ENCODE measurements around the gene MBTPS1.

MBTPS1 gene

DNA sequence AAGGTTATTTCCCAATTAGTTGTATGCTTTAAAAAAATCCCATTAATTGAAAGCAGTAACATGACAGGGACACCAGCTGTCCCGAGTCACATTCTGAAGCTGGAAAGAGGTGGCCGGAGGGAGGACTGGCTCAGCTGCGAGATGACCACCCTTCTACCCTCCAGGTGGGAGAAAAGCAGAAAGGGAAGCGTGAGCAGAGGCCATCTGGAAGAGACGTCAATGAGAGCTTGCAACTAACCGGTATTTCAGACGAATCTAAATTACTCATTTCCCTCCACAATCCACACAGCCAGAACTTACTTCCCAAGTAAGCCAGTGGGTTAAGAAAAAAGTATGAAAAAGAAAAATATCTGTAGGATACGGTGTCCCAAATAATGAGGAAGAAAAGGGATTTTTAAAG lies 45.6 kb downstream of the MBTPS1 start:
- no peak for DNase-seq

DNA sequence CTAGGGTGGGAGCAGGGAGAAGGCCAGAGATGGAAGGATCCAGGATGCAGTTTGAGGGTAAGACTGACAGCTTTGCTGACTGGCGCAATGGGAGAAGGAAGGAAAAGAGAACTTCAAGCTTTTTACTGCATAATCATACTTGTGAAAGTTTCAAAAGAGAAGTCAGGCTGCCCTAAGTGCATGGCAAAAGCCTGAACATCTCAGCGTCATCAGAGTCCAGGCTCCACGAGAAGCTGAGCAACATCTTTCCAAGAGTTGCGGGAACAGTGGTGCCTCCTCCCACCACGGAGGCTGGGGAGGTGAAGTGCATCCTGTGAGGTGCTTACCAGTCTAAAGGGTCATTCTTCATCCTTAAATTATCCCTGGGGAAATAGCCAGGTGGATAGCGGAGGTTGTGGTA lies 47.2 kb downstream of the MBTPS1 start:
- no peak for DNase-seq

DNA sequence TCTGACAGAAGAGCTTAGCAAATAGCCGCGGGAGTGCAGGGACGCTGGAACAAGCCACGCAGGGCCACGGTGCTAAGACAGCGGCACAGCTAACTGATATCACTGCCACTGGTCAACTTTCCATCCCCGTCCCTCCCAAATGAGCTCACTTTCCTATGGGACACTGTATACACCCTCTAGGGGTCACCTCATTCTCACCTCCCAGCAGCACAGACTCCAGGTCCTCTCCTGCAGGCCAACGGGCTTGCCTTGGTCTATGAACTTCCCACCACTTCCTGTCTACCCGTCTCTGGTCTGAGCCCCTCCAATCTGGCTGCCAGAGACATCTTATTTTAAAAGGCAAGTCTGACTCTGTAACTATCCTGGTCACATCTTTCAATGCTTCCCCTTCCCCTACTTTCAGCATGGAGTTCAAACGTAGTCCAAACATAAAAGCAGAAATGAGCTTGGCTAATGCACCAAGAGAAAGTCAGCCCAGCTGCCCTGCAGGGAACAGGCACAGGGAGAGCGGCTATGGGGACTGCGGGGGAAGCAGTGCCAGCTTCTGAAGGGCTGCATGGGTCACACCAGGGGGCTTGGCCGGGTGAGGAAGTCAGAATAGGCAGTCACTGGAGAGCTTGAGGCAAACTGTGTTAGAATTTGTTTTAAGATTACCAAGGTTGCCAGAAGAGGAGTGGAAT lies 47.8 kb downstream of the MBTPS1 start:
- DNase-seq: no peak

DNA sequence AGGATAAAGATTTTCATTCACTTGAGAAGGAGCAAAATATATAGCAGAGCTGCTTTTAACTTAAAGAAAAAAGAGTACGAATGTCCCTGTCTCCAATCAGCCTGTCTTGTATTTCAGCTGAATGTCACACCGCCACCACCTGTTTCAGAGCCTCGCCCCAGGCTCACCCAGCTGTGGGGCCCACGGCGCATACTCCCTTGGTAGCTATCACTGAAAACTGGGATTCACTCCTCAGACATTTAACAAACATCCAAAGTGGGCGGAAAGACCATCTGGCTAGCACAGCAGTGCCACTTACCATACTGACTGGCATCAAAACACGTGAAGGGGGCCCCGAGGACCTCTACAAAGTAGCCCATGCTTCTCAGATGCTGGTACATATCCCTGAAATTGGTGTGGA lies 48.7 kb downstream of the MBTPS1 start:
- DNase-seq: no peak

DNA sequence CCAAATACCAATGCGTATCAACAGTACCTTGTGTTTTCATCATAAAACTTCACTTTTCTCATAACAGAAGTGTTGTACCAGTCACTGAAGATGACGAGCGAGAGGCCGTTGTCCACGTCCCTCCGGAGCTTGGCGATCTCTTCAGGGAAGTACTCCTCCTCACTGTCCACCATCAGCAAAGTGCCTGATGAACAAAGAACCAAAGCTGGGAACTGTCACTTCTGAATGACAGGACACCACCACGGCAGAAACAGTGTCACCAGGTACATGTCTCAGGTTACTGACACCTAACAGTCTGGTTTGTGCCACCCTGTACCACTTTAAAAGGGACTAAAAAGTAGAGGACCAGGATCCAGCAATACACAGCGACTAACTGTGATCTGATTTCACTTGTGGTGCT lies 49.1 kb downstream of the MBTPS1 start:
- no peak for DNase-seq

DNA sequence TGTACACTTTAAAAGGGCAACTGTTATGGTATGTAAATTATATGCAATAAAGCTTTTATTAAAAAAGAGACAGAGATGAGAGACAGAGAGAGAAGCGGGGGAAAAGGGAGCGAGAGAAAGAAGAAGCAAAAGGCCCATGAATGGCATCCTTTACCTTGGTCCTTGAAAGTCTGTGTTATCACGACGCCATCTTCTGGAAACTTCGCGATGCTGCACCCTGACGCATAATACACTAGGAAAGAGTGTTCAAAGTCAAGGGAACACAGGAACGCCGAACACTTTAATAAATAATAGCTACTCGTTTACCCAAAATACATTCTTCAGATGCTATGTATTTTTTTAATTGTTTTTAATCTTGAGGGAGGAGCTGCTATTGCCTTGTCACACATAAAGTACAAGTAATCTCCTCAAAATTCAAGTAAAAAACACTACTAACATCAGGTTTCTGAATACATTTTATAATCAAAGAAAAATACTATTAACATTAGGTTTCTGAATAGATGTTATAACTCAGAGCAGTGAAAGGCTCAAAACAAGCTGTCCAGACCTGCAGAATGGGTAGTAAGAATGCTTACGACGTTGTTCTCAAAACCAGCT lies 51.1 kb downstream of the MBTPS1 start:
- no peak for DNase-seq

DNA sequence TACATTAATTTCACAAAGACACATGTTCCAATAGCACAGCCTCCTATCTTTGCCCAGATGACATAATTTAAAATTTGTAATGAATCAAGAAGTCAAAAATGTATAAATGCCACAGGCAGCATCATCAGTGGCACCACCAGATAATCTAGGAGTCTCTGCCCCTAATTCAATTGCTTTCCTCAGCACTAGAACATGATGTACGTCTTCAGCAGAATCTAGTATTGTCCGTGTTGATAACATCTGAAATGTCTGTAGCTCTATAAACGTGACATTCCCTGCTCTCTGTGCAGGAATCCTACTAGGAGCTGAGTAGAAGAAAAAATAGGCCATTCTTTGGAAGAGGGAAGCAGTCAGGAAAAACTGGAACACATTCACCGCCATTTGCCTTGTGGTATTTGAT lies 52.8 kb downstream of the MBTPS1 start:
- no peak for DNase-seq

DNA sequence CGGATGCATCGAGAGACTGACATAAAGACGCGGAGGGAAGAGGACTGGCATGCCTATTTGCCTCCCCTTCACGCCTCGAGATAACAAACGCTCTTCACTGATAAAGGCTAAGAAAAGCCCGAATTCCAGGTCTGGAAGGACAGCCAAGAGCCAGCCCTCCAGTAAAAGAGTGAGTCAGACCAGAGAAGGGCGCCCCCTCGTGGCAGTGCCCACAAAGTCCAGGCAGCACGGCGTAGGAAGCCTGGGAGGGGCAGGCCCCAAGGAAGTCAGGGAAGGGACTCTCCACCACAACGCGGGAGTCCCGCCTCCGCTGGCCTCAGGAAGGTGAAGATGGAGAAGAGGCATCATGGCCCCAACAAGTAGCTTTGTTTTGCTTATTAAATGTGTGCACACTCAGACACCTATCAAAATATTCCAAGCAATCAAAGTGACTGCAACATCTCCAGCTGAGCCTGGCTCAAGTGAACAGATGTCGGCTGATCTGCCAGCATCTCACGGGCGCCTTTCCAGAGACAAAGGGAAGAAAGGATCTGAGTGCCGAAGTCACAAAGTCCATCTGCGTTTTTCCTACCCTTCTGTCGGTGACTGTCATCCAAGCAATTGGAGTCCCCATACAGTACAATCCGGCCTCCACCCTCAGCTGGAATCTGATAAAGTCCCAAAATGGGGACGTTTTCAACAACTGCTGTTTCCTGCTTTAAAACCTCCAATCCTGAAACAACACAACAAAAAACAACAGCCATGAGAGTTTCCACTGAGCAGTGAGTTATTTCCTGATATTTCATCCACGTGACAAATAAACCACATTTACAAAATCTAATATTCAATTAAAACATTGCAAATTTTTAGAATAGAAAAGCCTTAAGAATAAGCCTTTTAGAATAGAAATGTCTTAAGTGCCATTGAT lies 53.8 kb downstream of the MBTPS1 start:
- no peak for DNase-seq

DNA sequence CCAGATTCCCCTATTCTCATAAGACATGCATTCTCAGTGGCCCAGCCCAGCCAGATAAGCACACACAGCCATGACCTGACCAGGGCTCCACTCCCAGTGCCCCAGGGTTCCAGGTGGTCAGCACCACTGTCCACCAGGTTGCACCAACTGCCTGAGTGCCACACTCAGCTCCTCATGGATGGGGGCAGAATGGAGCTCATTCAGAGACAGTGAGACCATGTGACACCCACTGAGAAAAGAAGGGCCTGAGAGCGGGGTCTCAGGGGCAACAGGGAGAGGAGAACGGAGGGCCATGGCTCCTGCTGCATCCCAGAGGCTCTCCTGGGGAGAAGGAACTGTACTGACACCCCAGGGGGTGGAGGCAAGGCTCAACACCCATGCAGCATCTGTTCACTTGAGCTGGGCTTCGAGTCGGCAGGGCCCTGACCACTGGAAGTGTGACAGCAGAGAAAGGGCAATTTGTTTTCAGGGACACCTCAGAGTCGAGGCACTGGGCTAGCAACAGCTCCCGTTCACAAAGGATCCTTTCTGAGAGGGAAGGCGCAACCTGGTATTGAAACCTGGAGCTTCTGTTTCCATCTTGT lies 55.4 kb downstream of the MBTPS1 start:
- no peak for DNase-seq

DNA sequence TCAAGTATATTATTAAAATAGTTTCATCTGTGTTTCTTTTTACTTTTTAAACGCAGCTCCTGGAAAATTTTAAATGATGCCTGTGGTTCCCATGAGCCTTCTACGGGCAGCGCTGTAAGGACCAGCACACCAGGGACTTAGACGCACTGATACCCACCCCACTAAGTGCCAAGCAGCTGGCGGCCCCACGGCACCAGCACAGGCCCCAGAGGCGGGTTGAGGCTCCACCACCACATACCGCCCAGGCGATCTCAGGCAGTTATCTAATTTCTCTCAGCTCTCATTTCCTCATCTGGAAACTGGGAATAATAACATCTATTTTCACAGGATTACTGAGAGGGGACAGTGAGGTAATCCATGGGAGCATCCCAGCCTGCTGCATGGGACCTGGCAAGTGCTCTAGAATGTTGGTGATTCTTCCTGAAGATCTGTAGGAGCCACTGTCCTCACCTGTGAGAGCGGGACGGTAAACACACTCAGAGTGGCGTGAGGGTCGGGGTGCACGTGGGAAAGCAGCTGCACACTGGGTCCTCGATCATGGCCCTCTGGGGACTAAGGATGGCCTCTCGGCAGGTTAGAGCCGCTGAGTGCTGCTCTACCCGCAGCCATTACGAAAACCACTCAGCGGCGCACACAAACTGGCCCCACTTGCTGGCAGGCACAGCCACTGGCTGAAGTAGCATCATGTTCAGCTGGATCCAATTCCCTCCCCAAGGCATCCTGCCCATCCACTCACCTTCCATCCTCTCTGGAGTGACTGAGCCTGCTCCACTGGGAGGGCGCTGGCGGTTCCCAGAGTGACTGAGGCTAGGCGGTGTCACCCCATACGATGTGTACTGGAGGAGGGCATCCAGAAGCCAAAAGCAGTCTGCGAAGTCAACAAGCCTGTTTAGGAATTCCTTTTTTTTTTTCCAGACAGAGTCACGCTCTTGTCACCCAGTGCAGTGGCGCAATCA lies 56.5 kb downstream of the MBTPS1 start:
- no peak for DNase-seq

DNA sequence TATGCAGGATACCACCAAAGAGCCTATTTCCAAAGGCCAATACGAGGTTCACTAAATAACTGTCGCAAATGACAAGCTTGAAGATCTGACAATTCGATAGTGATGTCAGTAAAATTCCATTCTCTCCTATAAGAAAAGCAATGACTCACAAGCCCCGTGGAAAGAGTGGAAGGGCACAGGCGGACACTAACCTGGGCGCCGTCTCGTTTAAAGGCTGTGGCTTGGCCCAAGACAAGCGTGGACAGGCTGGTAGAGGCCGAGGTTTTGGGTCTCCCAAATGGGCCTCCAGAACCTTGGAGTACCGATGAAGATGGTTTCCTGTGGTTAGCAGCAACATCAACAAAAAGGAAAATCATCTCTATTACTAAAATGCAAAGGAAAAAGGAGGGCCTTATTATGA lies 57.6 kb downstream of the MBTPS1 start:
- no peak for DNase-seq

DNA sequence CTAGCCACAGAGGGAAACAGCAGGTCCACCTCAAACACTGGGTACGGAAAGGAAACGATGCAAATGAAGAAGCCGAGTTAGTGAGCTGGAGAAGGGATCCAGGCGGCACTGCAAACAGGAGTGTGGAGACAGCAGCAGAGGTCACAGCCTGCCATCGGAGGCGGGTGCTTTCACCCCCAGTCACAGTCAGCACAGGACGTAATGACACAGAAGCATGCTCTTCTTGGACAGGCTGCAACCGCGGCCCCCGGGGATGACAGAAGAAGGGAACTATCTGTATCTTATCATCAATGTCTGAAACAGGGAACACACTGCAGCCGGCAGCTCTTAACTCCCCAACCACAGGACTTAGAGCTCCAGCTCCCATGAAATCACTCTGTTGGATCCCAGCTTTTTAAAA lies 58.1 kb downstream of the MBTPS1 start:
- DNase-seq: no peak

DNA sequence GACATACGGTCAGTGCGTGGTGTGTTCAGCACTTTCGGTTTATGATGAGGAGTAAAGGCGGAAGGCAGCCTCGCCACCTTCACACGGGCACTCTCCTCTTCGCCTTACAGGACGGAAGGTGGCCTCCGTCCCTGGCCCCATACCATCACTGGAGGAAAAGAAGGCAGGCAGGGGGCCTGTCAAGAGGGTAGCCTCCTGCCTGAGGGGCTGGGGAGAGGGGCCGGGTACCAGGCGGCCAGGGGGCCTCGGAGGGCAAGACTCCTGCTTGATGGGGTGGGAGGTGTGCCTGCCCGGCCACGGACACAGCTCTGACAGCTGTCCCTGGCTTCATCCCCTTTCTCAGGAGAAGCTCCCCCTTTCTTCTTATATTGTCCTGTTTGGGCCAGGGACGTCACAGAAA lies 58.5 kb downstream of the MBTPS1 start:
- DNase-seq: no peak

DNA sequence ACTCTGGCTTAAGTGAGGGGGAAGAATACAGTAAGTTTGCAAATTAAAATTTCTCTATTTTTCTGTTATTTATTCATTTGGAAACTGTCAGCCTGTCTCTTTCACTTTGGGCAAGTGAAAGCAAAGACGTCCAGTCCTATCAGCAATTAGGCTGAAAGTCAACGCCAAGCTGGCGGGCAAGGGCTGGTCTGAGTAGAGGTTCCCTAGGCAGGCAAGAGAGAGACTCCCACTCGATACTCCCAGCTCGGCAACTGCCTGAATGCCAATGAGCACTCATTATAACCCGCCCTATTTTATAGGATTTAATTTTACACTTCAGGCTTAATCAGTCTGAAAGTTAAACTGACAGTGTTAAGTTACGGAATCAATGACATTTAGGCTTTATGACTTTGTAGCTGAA lies 59.8 kb downstream of the MBTPS1 start:
- no peak for DNase-seq

DNA sequence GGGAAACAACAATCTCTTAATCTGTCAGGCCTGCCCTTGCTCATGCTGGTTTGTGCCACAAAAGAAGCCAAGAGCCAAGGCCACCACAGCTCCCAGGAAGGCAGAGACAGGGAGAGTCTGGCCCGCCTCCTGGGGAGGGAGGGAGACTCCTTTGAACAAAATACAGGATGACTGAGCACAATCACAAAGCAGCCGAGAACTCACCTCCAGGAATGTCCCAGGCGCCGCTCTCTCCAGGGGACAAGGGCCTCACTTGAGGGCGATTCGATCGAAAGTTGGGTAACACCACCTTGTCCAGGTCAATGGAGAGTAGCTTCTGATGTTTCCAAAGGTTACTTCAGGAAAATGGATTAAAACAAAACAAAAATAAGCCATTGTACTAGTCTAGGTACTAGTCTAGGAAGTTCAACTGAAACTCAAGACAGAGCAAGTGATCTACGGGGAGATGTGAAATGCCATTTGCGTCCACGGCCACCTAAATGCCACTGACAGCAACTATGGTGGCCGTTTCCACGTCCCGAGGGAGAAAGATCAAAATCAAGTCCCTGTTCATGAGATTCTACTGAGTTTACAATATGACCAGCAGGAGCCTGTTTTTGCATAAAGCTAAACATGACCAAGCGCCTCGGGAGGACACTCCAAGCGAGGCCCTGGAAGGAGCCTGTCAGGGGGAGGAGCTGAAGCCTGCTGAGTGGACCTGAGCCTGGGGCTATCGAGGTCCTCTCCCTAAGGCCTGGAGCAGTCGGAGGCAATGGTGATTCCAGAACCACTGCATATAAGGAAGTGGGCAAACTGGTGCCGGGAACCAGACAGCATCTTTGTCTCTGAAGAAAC lies 60.7 kb downstream of the MBTPS1 start:
- DNase-seq: no peak

DNA sequence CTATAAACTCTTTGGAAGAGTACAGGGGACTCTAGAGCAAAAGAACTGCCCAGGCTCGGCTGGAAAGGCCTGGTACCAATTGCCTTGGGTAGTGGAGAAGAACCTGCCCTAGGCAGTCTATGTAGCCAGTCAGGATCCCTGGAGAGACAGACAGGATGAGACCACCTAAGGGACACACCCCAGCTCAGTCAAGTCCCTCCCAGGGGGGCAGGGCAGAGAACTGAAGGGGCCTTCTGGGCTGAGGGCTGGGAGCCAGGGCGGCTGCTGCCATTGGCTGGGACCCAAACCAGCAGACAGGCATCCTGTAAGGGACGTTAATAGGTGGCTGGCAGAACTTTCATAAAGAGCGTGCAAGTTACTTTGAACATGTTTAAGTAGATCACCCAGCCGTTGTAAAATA lies 61.4 kb downstream of the MBTPS1 start:
- no peak for DNase-seq

DNA sequence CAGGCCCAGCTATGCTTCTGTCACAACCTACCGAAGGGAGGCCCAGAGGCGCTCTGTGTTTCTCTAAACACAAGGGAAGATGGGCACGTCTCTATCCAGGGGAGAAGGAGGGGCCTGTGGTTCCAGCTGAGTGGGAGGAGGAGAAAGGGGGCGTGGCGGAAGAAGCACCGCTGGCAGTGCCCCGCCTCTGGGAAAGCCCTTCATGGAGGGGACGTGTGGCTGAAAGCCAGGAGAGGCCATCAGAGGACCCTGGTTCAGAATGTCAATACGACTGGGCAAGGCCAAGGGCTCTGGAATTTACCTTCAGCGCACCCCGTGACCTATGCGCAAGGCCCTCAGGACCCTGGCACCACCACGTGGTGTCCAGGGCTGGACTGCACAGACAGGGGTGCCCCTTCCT lies 61.8 kb downstream of the MBTPS1 start:
- DNase-seq: no peak

DNA sequence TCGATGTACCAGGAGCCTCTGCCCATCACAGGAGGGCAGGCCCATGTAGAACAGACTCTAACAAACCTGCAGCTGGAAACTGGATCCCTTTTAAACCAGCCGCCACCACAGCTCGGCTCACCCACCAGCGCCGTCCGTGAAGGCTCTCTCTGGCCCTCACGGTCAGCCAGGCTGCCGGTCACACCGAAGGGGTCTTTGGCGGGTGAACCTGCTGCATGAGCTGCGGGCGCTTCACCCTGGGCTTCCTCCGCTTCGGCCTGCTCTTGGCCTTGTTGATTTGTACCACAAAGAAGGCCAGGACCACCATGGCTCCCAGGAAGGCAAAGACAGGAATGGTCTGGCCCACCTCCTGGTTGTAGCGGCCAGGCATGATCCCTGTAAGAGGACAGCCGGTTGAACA lies 62.5 kb downstream of the MBTPS1 start:
- no peak for DNase-seq

DNA sequence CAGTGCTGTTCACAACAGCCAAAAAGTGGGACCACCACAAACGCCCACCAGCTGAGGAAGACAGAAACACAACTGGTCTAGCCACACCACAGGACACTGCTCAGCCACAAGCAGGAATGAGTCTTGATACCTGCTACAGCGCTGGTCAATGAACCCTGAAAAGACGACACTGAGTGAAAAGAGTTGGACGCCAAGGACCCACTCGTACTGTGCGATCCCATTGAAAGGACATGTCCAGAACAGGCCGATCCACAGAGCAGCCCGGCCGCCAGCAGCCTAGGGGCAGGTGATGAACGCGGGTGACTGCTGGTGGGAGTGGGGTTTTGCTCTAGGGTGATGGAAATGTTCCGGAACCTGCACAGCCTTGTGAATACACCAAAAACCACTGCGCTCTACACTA lies 63.5 kb downstream of the MBTPS1 start:
- no peak for DNase-seq

DNA sequence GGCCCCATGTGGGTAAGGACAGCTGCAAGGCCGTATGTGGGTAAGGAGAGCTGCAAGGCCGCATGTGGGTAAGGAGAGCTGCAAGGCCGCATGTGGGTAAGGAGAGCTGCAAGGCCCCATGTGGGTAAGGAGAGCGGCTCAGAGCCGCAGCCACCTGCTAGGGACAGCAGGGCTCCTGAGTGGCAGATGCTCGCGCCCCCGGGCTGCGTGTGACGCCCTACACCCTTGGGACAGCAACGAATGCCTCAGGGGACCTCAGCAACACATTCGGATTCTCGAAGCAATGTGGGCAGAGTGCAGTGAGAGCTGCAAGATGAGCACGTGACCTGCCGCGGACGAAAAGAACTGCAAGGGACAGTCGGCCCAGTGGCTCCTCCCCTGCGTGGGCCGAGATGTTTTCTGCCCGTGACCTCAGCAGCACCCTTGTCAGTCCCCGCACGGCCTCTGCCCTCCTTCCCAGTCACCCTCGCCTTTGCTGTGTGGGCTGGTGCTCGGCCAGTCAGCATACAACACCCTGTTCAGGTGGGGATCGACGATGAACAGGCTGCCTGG lies 64.6 kb downstream of the MBTPS1 start:
- no peak for DNase-seq

DNA sequence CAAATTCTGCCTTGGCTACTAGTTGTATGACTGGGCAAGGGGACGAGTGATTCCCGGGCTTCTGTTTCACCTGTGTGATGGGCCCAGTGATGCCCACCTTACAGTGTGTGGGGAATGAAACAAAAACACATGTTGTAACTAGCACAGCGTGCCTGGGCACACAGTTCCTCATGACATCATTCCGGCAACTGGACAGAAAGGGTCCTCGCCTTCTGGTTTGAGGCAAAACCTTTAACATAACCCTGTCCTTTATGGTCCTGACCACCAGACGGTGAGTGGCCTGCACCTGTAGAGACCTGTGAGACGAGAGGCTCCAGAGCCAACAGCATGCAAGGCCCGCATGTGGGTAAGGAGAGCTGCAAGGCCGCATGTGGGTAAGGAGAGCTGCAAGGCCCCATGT lies 66.4 kb downstream of the MBTPS1 start:
- no peak for DNase-seq
